Measurements from ENCODE around the gene PIK3R6. TPM values are rescaled to one million over a fixed set of nuclear protein-coding genes. Genes with fewer than 3 reads are reported as not detected.

PIK3R6 gene
- total and polyA plus RNA-seq, 2 donors (not counting 1 experiment from before 2014, with no cell fraction given) = 2.8 to 11.0 TPM

DNA sequence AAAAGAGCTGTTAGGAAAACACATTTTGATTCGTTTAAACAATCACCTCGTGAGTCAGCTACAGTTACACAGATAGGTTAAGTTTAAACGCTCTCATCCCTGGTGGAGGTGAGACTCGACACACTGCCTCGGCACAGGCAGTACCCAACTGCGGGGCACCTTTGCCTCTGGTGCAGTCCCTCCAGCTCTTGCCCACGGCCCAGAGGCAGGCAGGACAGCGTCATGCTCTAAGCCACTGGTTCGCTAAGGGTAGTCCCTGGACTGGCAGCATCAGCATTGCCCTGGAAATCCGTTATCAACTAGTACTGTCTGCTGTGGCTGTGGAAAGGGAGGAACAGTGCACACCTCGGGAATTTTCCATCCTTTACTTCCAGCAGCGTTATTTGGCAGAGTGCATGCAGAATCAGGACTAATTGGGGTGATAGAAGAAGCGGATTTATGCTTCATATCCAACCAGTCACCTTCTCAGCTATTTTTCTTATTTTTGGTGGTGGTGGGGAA lies 3.7 kb upstream of the PIK3R6 start:
- Histone ChIP-seq H3K27me3 (replicated peaks in 1 of 4; ENCODE audit: control extremely low read depth in 1 of 4, control insufficient read depth in 3 of 4, insufficient read depth in 4 of 4, low read length in 3 of 4) (no peaks in the 10 kb centered on the region), H4K20me1 (ENCODE audit: control insufficient read depth, insufficient read depth, low read length, poor library complexity, severe bottlenecking) (no peaks in the 10 kb centered on the region), H3K79me2 (ENCODE audit: control insufficient read depth, insufficient read depth, low read length) (no peaks in the 10 kb centered on the region), H3K27ac (ENCODE audit: low read length in 2 of 2) (no peak overlapping the region), H3K36me3 (replicated peaks in 1 of 2; ENCODE audit: control extremely low read depth in 1 of 2, control insufficient read depth in 1 of 2, extremely low read depth in 1 of 2, insufficient read depth in 2 of 2, low read length in 1 of 2) (no peaks in the 10 kb centered on the region), H3K9me3 (ENCODE audit: control extremely low read depth in 1 of 3, control insufficient read depth in 2 of 3, insufficient read depth in 1 of 3, low read length in 2 of 3) (no peaks in the 10 kb centered on the region), H3K4me3 (ENCODE audit: control extremely low read depth in 1 of 5, extremely low read depth in 1 of 5, insufficient read depth in 1 of 5, low read depth in 2 of 5, low read length in 4 of 5) (no peak overlapping the region), H2AFZ (ENCODE audit: insufficient read depth, low read depth, low read length, poor library complexity, severe bottlenecking) (no peak overlapping the region), H3K4me2 (replicated peaks; ENCODE audit: low read depth, low read length, poor library complexity, severe bottlenecking) (no peak overlapping the region), H3K9ac (ENCODE audit: low read length) (no peak overlapping the region), H3K4me1 (ENCODE audit: control insufficient read depth in 2 of 2, insufficient read depth in 2 of 2, low read length in 2 of 2) (peaks cover 5 to 25% of the 10 kb centered on the region in 2 donors)
- ChIA-PET POLR2A (no interaction called here), CTCF (no interaction called here)
- DNase-seq (no peak), ATAC-seq (ENCODE audit: low read depth) (no peak)
- intact Hi-C loops (cut with micrococcal nuclease) = no loop called here
- Mint-ChIP-seq H3K4me3 (no peak overlapping the region), H3K27me3 (no peaks in the 10 kb centered on the region), H3K4me1 (peaks cover 27% of the 10 kb centered on the region), H3K27ac (no peak overlapping the region), H3K9me3 (ENCODE audit: insufficient read depth) (no peaks in the 10 kb centered on the region)
- TF ChIP-seq EZH2 (IDR thresholded peaks at IDR 0.05; ENCODE audit: borderline replicate concordance, insufficient read depth, low read depth, low read length, poor library complexity, severe bottlenecking) = no peak
- TF ChIP-seq, protein P1, sequence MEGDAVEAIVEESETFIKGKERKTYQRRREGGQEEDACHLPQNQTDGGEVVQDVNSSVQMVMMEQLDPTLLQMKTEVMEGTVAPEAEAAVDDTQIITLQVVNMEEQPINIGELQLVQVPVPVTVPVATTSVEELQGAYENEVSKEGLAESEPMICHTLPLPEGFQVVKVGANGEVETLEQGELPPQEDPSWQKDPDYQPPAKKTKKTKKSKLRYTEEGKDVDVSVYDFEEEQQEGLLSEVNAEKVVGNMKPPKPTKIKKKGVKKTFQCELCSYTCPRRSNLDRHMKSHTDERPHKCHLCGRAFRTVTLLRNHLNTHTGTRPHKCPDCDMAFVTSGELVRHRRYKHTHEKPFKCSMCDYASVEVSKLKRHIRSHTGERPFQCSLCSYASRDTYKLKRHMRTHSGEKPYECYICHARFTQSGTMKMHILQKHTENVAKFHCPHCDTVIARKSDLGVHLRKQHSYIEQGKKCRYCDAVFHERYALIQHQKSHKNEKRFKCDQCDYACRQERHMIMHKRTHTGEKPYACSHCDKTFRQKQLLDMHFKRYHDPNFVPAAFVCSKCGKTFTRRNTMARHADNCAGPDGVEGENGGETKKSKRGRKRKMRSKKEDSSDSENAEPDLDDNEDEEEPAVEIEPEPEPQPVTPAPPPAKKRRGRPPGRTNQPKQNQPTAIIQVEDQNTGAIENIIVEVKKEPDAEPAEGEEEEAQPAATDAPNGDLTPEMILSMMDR (IDR thresholded peaks at IDR 0.05) = no peak
- WGBS (ENCODE audit: insufficient coverage) = 96% methylated on average over 9 of the region's 13 CpGs

DNA sequence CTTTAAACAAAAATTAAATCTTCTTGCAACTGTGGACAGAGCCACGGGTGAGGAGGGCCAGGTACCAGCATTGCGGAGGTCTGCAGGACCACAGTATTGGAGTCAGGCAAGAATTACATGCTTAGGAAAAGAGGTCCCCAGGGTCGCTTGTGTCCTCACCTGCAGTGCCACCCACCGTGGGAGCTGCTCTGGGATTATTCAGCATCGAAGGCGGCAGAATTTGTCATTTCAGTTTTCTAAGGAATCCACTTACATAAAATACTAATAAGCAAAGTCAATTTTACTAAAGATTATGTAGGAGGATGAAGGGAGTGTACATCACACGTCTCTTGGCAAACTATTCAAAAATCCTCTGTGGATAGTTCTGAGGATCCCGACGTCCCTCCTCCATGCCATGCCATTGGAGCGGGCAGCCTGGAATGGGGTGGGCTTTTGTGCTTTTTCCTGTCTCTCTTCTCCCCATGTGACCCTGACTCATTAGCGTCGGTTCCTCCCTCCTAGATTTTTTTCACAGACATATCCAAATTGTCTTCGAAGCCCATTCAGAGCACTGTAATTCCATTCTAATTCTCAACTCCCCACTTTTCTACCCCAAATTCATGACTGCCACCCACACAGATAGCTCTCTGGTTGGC lies 3.0 kb upstream of the PIK3R6 start:
- H3K4me1 Mint-ChIP-seq = peaks cover 27% of the 10 kb centered on the region
- Histone ChIP-seq H3K27me3 (replicated peaks in 1 of 4; ENCODE audit: control extremely low read depth in 1 of 4, control insufficient read depth in 3 of 4, insufficient read depth in 4 of 4, low read length in 3 of 4) (no peaks in the 10 kb centered on the region), H3K4me1 (ENCODE audit: control insufficient read depth in 2 of 2, insufficient read depth in 2 of 2, low read length in 2 of 2) (peaks cover 5 to 28% of the 10 kb centered on the region in 2 donors), H3K79me2 (ENCODE audit: control insufficient read depth, insufficient read depth, low read length) (no peaks in the 10 kb centered on the region), H4K20me1 (ENCODE audit: control insufficient read depth, insufficient read depth, low read length, poor library complexity, severe bottlenecking) (no peaks in the 10 kb centered on the region), H3K9me3 (ENCODE audit: control extremely low read depth in 1 of 3, control insufficient read depth in 2 of 3, insufficient read depth in 1 of 3, low read length in 2 of 3) (no peaks in the 10 kb centered on the region), H3K4me3 (ENCODE audit: control extremely low read depth in 1 of 5, extremely low read depth in 1 of 5, insufficient read depth in 1 of 5, low read depth in 2 of 5, low read length in 4 of 5) (no peak overlapping the region), H3K4me2 (replicated peaks; ENCODE audit: low read depth, low read length, poor library complexity, severe bottlenecking) (no peak overlapping the region), H3K36me3 (replicated peaks in 1 of 2; ENCODE audit: control extremely low read depth in 1 of 2, control insufficient read depth in 1 of 2, extremely low read depth in 1 of 2, insufficient read depth in 2 of 2, low read length in 1 of 2) (no peaks in the 10 kb centered on the region), H2AFZ (ENCODE audit: insufficient read depth, low read depth, low read length, poor library complexity, severe bottlenecking) (no peak overlapping the region), H3K27ac (ENCODE audit: low read length in 2 of 2) (no peak overlapping the region), H3K9ac (ENCODE audit: low read length) (no peak overlapping the region)
- POLR2A ChIA-PET = no interaction called here
- H3K27ac Mint-ChIP-seq = no peak overlapping the region
- no peaks in the 10 kb centered on the region for H3K9me3 Mint-ChIP-seq (ENCODE audit: insufficient read depth)
- intact Hi-C loops (cut with micrococcal nuclease) = no loop called here
- H3K4me3 Mint-ChIP-seq = no peak overlapping the region
- no peak for TF ChIP-seq EZH2 (IDR thresholded peaks at IDR 0.05; ENCODE audit: borderline replicate concordance, insufficient read depth, low read depth, low read length, poor library complexity, severe bottlenecking)
- TF ChIP-seq, protein P1 (IDR thresholded peaks at IDR 0.05) = no peak
- CTCF ChIA-PET = no interaction called here
- whole genome bisulfite sequencing (ENCODE audit: insufficient coverage) = 97% methylated on average over 11 of the region's 13 CpGs
- ATAC-seq (ENCODE audit: low read depth) (no peak), DNase-seq (no peak)
- no peaks in the 10 kb centered on the region for H3K27me3 Mint-ChIP-seq

All from B cell (primary cell).